ENCODE measurements around the gene LRRC47.

Gene LRRC47

DNA sequence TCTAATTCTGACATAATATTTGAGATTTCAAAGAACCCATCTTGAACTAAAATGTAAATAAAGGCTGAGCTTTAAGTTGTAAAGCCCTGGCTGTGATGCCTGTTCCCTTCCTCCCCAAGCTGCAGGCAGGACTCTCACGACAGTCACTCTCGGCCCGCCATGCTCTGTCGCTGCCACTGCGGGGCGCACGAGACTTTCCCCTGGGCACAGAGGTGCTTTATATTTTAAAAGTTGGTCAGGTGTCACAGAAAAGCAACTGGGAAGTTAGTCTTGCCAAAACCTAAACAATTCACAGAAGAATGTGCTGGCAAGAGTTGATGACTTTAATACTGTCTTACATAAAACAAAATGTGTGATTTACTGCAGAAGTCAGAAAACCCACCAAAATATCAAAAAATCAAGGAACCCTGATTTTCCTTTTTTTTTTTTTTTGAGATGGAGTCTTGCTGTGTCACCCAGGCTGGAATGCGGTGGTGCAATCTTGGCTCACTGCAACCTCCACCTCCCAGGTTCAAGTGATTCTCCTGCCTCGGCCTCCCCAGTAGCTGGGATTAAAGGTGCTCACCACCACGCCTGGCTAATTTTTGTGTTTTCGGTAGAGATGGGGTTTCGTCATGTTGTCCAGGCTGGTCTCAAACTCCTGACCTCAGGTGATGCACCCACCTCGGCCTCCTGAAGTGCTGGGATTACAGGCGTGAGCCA is 10.7 kb downstream of the LRRC47 start:
- no peak for DNase-seq

GRCh38 chr1:3785045-3785444 is 11.3 kb downstream of the LRRC47 start:
- DNase-seq = no peak

- no peak for DNase-seq
Measured at GRCh38 chr1:3783651-3784474, 12.4 kb downstream of the LRRC47 start.

DNA sequence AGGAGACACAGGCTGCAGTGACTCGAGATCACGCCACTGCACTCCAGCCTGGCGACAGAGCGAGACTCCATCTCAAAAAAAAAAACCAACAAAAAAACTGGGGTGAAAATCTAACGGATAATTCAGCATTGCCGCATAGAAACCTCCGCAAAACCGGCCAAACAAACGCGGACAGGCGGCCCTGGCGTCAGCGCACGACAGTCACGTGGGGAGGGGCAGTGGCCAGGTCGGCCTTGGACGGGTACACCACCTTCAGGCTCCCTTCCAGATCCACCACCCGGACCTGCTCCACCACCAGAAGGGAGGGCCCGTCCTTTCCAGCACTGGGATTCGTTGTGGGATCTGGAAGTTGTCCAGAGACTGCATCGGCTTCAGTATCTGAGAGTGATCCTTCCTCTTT is 15.4 kb downstream of the LRRC47 start:
- no peak for DNase-seq

DNA sequence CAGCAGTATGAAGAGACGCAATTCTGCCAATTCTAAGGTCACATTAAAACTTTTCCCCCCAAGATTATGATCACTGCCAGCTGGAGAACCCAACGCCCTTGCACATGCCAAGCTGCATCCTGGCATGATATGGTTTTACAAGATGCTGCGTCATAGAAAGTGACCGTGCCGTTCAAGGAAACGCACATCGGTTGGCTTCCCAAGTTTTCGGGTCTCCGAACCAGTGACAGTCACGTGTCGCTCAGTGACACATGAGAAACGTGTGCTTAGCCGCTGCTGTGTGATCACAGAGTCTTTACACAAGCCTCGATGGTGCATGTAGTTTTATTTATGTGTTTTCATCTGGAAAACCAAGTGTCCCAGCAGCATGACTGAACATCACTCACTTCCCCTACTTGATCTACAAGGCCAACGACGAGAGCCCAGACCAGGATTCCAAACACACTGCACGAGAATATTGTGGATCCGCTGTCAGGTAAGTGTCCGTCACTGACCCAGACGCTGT is 16.3 kb downstream of the LRRC47 start:
- no peak for DNase-seq

DNA sequence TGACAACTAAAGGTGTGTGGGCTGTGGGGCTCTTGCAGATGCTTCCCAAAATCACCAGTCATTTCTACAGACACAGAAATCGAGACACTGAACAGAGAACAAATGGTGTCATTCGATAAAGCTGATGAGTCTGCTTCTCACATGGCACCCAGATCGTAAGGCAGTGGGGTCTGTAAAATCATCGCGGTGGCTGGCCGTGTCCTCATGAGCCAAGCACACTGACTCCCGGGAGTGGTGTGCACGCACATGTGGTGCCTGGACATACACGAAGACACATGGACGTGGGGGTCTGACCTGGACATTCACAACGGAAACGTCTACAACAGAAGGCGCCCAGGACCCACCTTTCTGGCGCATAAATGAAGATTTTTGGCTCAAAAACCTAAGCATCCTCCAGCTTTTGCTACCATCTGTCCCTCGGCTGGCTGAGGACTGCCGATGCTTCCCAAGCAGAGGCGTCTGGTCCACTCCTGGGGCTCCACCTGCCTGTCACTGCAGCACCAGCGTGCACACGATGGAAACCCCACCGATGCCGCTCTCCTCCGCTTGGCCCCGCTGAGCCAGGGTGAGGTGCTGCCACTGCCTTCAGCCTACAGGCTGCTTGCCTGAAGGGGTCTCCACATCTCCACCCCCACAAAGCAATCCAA is 16.9 kb downstream of the LRRC47 start:
- DNase-seq = no peak

- DNase-seq = no peak
Measured at GRCh38 chr1:3778590-3779264, 17.6 kb downstream of the LRRC47 start.

- no peak for DNase-seq
Measured at GRCh38 chr1:3777647-3778589, 18.4 kb downstream of the LRRC47 start.

DNA sequence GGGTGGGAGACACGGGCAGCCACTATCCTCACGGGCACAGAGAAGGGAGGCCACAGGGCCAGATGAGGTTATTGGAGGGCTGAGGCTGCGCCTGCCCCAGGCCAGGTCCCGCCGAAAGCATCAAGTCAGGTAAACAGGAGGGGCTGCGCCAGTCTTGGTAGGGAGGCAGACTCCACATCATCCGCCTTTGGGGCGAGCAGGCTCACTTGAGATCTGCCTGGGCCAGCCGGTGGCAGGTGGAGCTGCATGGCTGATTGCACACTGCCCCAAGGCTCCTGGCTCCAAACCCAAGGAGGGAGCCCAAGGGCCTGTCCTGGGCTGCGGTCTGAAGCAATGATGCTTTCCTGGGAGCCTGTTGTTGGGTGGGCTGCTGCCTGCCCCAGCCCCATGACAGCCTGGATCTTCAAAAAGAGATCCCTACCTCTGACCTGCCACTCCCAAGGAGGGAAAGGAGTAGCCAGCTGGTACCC is 19.2 kb downstream of the LRRC47 start:
- peak; percentile 87 for DNase-seq

- DNase-seq = peak; percentile 91
Measured at GRCh38 chr1:3776231-3776961, 19.9 kb downstream of the LRRC47 start.

GRCh38 chr1:3775490-3776230 is 20.6 kb downstream of the LRRC47 start:
- peak; percentile 85 for DNase-seq

DNA sequence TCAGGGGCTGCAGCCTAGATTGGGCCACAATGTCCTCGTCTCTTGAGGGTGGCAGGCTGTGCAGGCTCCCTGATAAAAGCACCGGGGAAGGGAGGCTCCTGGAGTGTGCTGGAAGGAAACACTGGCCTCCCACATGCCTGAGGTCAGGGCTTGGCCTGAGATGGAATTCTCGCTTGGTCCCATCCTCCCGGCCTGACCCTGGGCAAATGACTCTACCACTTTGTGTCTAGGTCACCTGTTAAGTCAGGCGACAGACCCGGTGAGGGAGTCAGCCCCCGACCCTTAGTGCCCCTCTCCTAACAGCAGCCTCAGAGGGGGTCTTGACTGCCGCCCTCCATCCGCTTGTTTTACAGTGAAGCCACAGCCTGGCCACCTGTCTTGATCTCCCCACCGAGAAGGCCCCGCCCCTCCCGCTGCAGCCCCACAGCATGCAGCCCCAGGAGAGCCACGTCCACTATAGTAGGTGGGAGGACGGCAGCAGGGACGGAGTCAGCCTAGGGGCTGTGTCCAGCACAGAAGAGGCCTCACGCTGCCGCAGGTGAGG is 21.3 kb downstream of the LRRC47 start:
- no peak for DNase-seq

- DNase-seq = no peak
Measured at GRCh38 chr1:3774276-3774945, 21.9 kb downstream of the LRRC47 start.

DNA sequence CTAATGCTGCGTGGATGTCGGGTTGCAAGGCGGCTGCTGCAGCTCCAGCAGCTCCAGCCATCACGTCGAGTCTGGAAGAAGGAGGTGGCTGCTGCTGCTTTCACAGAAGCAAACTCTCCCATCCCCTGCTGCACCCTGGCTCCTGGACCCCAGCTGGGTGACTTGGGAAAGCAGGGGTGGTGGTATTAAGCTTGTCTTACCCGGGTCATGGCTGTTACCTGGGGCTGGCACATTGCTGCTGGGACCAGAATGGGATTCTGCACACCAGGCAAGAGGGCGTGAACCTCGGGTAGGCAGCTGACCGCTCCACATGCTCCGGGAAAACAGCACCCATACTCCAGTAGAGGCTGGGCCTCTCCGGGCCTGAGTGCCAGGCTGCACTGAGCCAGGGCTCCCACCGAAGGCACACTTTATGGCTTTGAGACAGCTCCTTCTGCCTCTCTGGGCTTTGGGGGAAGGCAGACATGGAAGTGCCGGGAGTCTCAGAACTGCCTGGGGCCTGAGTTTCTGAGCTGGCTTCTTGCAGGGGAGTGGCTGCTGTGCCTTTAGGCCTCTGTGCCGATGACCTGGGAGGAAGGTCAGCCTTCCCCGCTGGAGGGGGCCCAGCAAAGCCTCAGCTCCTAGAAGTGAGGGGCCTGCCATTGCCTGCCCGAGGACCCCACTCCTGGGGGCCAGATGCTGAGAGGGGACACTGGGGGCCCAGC is 22.6 kb downstream of the LRRC47 start:
- DNase-seq = no peak

DNA sequence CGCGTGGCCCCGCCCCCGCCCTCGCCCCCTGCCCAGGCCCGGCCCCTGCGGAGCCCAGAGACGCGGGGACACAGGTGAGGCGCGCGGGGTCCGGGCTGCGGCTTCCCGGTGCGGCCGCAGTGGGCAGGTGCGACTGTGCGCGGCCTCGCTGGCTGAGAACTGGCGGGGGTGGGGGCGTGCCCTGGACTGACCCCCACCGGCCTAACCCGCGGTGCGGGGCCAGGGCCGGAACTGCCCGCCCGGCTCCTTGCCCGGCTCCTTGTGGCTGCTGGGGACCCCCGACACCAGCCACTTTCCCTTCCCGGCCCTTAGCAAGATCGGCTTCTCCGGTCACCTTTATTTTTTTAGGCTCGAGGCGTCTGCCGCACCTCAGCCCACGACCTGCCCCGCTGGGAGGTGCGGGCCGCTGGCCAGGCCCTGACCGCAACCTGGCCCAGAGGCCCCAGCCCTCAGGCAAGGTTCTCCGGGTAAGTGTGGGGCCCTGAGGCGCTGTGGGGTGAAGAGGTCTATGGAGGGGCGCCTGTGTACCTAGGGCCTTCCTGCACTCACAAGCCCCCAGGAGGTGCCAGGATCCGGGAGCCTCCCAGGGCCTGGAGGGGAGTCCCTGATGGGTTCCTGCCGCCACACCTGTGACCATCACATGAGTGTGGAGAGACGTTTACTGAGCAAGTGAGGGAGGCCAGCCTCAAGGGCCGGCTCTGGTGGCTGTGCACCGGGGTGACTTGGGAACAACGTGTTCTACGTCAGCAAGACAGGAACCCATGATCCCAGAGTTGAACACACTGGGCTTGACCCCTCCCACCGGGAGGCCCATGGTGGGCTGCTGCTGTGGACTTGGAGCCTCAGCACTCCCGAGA is 23.4 kb downstream of the LRRC47 start, which contains the start of gene SMIM1:
TSS of gene SMIM1 (plus strand) at position 35 of the 857 bp plus-strand sequence. CDS start 2,625 bp downstream, outside the sequence.
- DNase-seq = no peak

DNA sequence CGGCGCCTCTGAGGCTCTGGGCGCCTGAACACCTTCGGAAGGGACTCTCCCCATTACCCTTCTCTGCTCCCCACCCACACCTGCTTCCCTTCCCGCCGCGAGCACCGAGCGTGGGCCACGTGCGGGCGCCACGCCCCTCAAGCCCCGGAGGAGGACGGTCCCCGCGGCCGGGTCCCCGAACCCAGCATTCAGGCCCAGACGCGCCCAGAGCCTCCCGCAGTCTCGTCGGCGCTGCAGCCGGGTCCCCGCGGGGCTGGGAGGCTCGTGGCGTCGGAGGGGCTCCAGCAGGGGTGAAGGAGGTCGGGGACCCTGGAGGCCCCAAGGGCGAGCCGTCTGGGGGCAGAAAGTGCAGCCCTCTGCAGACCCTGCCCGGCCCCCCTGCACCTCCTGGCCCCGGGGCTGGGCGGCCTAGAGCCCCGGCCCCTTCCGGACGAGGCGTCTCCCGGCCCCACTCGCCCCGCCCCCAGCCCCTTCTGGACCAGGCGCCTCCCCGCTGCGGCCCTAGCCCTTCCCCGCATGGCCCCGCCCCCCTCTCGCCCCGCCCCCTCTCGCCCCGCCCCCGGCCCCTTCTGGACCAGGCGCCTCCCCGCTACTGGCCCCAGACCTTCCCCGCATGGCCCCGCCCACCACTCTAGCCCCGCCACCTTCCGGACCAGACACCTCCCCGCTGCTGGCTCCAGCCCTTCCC is 24.1 kb downstream of the LRRC47 start:
- no peak for DNase-seq
